NT2/D1 (cell line): Measurements from ENCODE around the gene DNM3.

Source experiments
- SUZ12 ChIP-seq: IDR thresholded peaks from 2 replicates; pipeline ENCODE4 v1.6.1; 2011; ENCODE audit not compliant: insufficient read length, insufficient read depth; ENCODE audit errors: extremely low read depth
- YY1 ChIP-seq: IDR thresholded peaks from 2 replicates; pipeline ENCODE4 v1.6.1; 2011; ENCODE audit not compliant: insufficient read length, insufficient read depth

DNA sequence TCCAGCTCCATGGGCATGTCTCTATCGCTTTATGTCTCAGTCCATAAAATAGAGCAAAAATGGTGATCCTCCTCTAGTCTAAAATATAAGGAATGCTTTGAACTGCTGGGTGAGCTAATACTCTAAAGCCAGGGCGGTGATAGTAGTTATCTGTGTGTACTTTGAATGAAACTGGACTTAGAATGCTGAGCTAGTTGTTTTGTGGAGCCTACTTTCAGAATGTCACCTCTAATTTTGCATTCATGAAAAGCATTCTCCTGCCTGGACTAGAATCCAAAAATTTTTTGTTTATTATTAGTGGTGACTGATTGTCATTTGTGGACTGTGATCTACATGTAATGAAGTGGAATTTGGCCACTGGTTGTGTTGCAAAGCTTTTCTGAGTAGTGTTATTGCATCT, 337.6 kb downstream of the DNM3 start:
- TF ChIP-seq YY1 = no peak
- TF ChIP-seq SUZ12 = no peak
